ENCODE data around the gene BNC2.

The BNC2 gene

DNA sequence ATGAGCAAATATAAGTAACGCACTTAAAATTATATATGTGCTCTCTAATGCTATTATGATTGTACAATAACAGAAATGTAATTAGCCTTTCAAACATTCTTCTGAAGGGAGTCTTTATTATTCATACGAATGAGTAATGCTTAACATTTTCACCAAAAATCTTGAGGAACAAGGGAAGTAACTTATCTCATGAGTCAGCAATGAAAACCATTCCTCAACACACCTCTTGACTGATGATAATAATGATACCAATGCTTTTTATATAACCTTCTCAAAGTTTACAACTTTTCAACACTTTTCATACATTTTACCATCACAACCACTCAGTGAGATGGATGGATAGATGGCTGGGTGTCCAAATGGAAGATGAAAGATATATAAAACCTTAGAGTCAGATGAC, 369.3 kb downstream of the BNC2 start:
- Histone ChIP-seq H3K27me3 (ENCODE audit: insufficient read depth, poor library complexity, severe bottlenecking) (no peaks in the 10 kb centered on the region), H3K4me3 (replicated peaks; ENCODE audit: insufficient read depth, low read length) (no peak overlapping the region), H3K27ac (replicated peaks) (no peak overlapping the region)
- TF ChIP-seq SPI1 (IDR thresholded peaks at IDR 0.05; ENCODE audit: borderline replicate concordance, low read depth) (no peak), POLR2AphosphoS5 (IDR thresholded peaks at IDR 0.05; ENCODE audit: low read depth) (no peak), GABPA (IDR thresholded peaks at IDR 0.05; ENCODE audit: low read depth) (no peak)
- TF ChIP-seq, protein P1, sequence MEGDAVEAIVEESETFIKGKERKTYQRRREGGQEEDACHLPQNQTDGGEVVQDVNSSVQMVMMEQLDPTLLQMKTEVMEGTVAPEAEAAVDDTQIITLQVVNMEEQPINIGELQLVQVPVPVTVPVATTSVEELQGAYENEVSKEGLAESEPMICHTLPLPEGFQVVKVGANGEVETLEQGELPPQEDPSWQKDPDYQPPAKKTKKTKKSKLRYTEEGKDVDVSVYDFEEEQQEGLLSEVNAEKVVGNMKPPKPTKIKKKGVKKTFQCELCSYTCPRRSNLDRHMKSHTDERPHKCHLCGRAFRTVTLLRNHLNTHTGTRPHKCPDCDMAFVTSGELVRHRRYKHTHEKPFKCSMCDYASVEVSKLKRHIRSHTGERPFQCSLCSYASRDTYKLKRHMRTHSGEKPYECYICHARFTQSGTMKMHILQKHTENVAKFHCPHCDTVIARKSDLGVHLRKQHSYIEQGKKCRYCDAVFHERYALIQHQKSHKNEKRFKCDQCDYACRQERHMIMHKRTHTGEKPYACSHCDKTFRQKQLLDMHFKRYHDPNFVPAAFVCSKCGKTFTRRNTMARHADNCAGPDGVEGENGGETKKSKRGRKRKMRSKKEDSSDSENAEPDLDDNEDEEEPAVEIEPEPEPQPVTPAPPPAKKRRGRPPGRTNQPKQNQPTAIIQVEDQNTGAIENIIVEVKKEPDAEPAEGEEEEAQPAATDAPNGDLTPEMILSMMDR (IDR thresholded peaks at IDR 0.05; ENCODE audit: insufficient read depth, low read length), result no peak
- TF ChIP-seq, protein P2, sequence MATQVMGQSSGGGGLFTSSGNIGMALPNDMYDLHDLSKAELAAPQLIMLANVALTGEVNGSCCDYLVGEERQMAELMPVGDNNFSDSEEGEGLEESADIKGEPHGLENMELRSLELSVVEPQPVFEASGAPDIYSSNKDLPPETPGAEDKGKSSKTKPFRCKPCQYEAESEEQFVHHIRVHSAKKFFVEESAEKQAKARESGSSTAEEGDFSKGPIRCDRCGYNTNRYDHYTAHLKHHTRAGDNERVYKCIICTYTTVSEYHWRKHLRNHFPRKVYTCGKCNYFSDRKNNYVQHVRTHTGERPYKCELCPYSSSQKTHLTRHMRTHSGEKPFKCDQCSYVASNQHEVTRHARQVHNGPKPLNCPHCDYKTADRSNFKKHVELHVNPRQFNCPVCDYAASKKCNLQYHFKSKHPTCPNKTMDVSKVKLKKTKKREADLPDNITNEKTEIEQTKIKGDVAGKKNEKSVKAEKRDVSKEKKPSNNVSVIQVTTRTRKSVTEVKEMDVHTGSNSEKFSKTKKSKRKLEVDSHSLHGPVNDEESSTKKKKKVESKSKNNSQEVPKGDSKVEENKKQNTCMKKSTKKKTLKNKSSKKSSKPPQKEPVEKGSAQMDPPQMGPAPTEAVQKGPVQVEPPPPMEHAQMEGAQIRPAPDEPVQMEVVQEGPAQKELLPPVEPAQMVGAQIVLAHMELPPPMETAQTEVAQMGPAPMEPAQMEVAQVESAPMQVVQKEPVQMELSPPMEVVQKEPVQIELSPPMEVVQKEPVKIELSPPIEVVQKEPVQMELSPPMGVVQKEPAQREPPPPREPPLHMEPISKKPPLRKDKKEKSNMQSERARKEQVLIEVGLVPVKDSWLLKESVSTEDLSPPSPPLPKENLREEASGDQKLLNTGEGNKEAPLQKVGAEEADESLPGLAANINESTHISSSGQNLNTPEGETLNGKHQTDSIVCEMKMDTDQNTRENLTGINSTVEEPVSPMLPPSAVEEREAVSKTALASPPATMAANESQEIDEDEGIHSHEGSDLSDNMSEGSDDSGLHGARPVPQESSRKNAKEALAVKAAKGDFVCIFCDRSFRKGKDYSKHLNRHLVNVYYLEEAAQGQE (IDR thresholded peaks at IDR 0.05; ENCODE audit: insufficient replicate concordance, low read depth), result no peak
- no peak for DNase-seq (ENCODE audit: low read depth in 1 of 2, low spot score in 1 of 2)

DNA sequence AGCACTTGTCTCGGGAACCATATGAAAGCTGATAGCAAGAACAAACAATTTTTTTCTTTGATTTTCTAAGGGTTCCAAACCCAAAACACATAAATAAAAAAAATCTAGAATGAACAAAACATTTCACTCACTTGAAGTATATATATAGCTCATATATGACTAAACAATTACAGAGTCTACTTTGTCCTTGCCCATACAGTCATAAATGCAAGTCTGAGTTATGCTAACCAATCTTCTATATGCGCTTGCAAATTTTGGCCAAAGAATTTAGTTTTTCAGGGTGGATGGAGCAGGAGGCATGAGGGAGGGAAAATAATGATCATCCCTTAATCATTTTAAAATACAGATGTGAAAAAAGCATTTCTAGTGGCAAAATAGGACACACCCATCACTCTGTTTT, 370.1 kb downstream of the BNC2 start:
- TF ChIP-seq GABPA (IDR thresholded peaks at IDR 0.05; ENCODE audit: low read depth) (no peak), SPI1 (IDR thresholded peaks at IDR 0.05; ENCODE audit: borderline replicate concordance, low read depth) (no peak), POLR2AphosphoS5 (IDR thresholded peaks at IDR 0.05; ENCODE audit: low read depth) (no peak)
- TF ChIP-seq, protein P2 (IDR thresholded peaks at IDR 0.05; ENCODE audit: insufficient replicate concordance, low read depth), result no peak
- TF ChIP-seq, protein P1 (IDR thresholded peaks at IDR 0.05; ENCODE audit: insufficient read depth, low read length), result no peak
- Histone ChIP-seq H3K4me3 (replicated peaks; ENCODE audit: insufficient read depth, low read length) (no peak overlapping the region), H3K27me3 (ENCODE audit: insufficient read depth, poor library complexity, severe bottlenecking) (no peaks in the 10 kb centered on the region), H3K27ac (replicated peaks) (no peak overlapping the region)
- DNase-seq (ENCODE audit: low read depth in 1 of 2, low spot score in 1 of 2), result no peak

DNA sequence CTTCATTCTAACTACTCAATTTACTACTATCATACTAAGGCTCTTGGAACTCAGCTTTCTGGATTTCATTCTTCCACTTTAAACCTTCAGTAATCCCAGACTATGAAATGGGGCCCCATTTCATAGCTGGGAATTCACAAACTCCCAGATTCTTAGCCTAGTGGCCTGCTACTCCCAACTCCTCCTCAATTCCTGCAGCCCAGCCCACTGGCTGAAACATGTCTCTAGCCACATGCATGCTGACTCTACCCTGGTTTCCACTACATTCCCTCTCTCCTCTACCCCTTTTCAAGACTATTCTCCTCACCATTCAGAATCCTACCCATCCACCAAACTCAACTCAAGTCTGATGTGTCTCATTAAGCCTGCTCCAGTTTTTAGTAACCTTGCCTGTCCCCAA, 370.6 kb downstream of the BNC2 start:
- Histone ChIP-seq H3K4me3 (replicated peaks; ENCODE audit: insufficient read depth, low read length) (no peak overlapping the region), H3K27ac (replicated peaks) (no peak overlapping the region), H3K27me3 (ENCODE audit: insufficient read depth, poor library complexity, severe bottlenecking) (no peaks in the 10 kb centered on the region)
- DNase-seq (ENCODE audit: low read depth in 1 of 2, low spot score in 1 of 2), result no peak
- TF ChIP-seq, protein P2 (IDR thresholded peaks at IDR 0.05; ENCODE audit: insufficient replicate concordance, low read depth), result no peak
- TF ChIP-seq, protein P1 (IDR thresholded peaks at IDR 0.05; ENCODE audit: insufficient read depth, low read length), result no peak
- TF ChIP-seq SPI1 (IDR thresholded peaks at IDR 0.05; ENCODE audit: borderline replicate concordance, low read depth) (no peak), POLR2AphosphoS5 (IDR thresholded peaks at IDR 0.05; ENCODE audit: low read depth) (no peak), GABPA (IDR thresholded peaks at IDR 0.05; ENCODE audit: low read depth) (no peak)
